ENCODE results near the gene TTYH2. TPM values are rescaled to one million over a fixed set of nuclear protein-coding genes. Genes with fewer than 3 reads are reported as not detected.

Gene TTYH2
- total and polyA plus RNA-seq, 7 donors, result 0.89 to 16.4 (median 5.1) TPM

DNA sequence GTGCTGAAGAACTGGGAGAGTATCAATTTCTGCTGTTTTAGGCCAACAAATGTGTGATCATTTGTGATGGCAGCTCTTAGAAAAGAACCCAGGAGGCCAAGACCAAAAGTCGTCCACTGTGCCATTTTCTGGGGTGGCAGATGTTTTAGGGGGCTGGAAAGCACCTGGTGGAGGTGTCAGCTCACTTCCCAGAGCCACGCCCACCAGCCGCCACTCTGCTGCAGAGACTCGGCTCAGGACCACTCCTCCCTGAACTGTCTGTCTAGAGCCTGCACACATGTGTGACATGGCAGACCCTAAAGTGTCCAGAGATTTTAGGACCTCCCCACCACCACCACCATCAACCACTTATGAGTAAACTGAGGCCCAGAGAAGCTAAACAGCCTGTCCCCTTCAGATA is 33.8 kb upstream of the TTYH2 start:
- WGBS, 3 donors, result 74 to 81% (median 76%) methylated on average over 4 of the region's 4 CpGs
- TF ChIP-seq CTCF (IDR thresholded peaks at IDR 0.05), result no peak
- peaks cover 0 to 37% (median 6%) of the 10 kb centered on the region in 3 donors for H3K27me3 ChIP-seq (ENCODE audit: insufficient read depth in 3 of 3, low read length in 2 of 3)
- H3K36me3 ChIP-seq (ENCODE audit: insufficient read depth in 1 of 2, low read depth in 1 of 2), result no peaks in the 10 kb centered on the region
- ATAC-seq (no peak), DNase-seq (no peak)
- H3K4me3 ChIP-seq, result no peak overlapping the region
- intact Hi-C loops (cut with DNase I), result loop anchor here in 1 of 2 donors (10.0 kb wide), 1 partner anchor 525 kb away; no protein-coding TSS in a partner anchor
- H3K9me3 ChIP-seq, result no peaks in the 10 kb centered on the region
- H3K27ac ChIP-seq, result no peak overlapping the region
- H3K4me1 ChIP-seq, result no peaks in the 10 kb centered on the region

DNA sequence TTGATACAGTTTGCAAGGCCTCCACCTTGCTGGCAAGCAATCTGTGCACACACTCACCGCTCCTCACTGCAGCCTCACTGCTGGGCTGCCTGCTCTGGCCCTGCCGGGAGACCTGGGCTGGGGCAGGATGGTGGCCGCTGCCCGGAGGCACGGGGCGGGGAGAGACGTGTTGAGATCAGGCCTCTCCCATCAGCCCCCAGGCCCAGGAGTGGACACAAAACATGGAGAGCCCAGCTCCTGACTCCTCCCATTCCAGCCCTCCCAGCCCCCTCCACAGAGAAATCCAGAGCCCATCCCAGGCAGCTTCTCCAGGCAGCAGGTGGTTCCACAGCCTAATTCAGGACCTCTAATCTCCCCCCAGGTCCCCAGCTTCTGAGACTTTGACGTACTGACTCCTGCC is 33.0 kb upstream of the TTYH2 start:
- DNase-seq, result no peak
- TF ChIP-seq CTCF (IDR thresholded peaks at IDR 0.05), result no peak
- intact Hi-C loops (cut with DNase I), result no loop called here
- Histone ChIP-seq H3K27me3 (ENCODE audit: insufficient read depth in 3 of 3, low read length in 2 of 3) (peaks cover 0 to 37% (median 6%) of the 10 kb centered on the region in 3 donors), H3K4me1 (no peaks in the 10 kb centered on the region), H3K9me3 (no peaks in the 10 kb centered on the region), H3K27ac (no peak overlapping the region), H3K36me3 (ENCODE audit: insufficient read depth in 1 of 2, low read depth in 1 of 2) (no peaks in the 10 kb centered on the region), H3K4me3 (no peak overlapping the region)
- no peak for ATAC-seq
- 44 to 49% (median 47%) methylated on average over 8 of the region's 8 CpGs for WGBS, 3 donors

DNA sequence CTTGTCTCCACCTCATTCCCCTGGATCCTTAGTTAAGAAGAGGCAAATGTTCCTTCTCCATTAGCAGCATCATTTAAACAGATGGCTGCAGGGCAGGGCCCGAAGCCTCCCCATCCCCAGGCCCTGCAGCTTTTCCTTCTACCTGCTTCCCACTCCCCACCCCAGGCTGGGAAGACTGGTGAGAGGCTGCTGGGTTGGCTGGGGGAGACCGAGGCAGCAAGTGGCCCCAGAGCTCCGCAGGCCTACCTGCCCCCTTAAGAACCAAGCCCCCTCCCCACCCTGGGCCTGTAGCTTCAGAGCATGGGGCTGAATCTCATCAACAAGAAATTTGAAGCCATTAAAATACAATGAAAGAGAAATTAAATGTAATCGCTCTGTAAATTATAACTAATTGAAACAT is 32.0 kb upstream of the TTYH2 start:
- 87 to 93% (median 91%) methylated on average over 4 of the region's 4 CpGs for WGBS, 3 donors
- Histone ChIP-seq H3K27ac (no peak overlapping the region), H3K9me3 (no peaks in the 10 kb centered on the region), H3K36me3 (ENCODE audit: insufficient read depth in 1 of 2, low read depth in 1 of 2) (no peaks in the 10 kb centered on the region), H3K4me1 (no peaks in the 10 kb centered on the region), H3K4me3 (no peak overlapping the region), H3K27me3 (ENCODE audit: insufficient read depth in 3 of 3, low read length in 2 of 3) (peaks cover 0 to 29% (median 8%) of the 10 kb centered on the region in 3 donors)
- no peak for DNase-seq
- intact Hi-C loops (cut with DNase I), result no loop called here
- no peak for TF ChIP-seq CTCF (IDR thresholded peaks at IDR 0.05)
- ATAC-seq, result no peak

DNA sequence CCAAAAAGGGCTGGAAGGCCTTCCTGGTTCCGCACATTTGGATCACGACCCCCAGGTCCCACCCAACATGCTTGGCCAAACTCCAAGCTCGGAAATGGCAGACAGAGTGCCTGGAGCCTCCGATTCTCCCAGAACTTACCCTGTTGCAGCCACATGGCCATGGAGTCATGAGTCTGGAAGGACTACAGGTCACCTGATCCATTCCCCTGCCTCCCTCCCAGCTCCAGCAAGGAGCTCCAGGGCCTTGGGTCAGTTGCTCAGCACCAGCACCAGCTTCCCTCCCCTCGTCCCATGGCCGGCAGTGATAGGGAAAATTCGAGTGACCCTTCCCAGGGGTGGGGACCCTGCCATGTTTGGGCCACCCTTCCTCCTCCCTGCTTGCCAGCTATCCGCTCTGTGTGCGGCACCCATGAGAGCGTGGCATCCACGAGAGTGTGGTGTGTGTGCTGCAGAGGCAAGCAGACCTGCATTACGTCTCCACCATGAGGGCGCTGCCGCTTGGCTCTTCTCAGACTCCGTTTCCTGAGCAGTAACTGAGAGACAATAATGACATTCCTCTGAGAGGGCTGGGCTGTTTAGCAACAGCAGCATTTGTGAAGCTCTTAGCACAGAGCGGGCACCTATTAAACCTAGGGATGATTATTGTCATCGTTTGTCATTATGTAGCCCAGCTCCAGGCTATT is 31.2 kb upstream of the TTYH2 start:
- Histone ChIP-seq H3K9me3 (no peaks in the 10 kb centered on the region), H3K27me3 (ENCODE audit: insufficient read depth in 3 of 3, low read length in 2 of 3) (peaks cover 0 to 29% (median 8%) of the 10 kb centered on the region in 3 donors), H3K36me3 (ENCODE audit: insufficient read depth in 1 of 2, low read depth in 1 of 2) (no peaks in the 10 kb centered on the region), H3K4me3 (no peak overlapping the region), H3K4me1 (no peaks in the 10 kb centered on the region), H3K27ac (no peak overlapping the region)
- 78 to 83% (median 79%) methylated on average over 17 of the region's 17 CpGs for whole genome bisulfite sequencing, 3 donors
- TF ChIP-seq CTCF (IDR thresholded peaks at IDR 0.05), result no peak
- ATAC-seq, result no peak
- intact Hi-C loops (cut with DNase I), result no loop called here
- no peak for DNase-seq

DNA sequence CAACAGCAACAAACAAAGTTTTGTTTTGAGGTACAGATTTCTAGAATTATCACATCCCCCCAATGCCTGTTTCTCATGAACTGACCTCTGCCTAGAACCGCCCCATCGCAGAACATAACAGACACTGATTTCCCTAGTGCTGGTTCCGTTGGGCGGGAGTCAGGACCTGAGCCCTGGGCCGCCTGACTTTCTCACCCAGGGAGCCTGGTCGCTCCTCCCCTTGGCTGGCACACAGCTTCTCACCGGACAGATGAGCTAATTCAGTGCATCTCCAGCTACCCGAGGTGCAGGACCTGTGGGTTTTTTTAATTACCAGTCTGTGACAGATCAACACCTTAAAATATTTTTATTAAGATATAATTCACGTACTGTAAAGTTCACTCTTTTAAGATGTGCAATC is 30.0 kb upstream of the TTYH2 start:
- no peak for TF ChIP-seq CTCF (IDR thresholded peaks at IDR 0.05)
- DNase-seq, result no peak
- no peak for ATAC-seq
- intact Hi-C loops (cut with DNase I), result no loop called here
- H3K4me1 ChIP-seq, result no peaks in the 10 kb centered on the region
- no peaks in the 10 kb centered on the region for H3K9me3 ChIP-seq
- no peak overlapping the region for H3K4me3 ChIP-seq
- H3K36me3 ChIP-seq (ENCODE audit: insufficient read depth in 1 of 2, low read depth in 1 of 2), result no peaks in the 10 kb centered on the region
- no peak overlapping the region for H3K27ac ChIP-seq
- WGBS, 3 donors, result 59 to 75% (median 67%) methylated on average over 9 of the region's 9 CpGs
- peaks cover 0 to 29% (median 8%) of the 10 kb centered on the region in 3 donors for H3K27me3 ChIP-seq (ENCODE audit: insufficient read depth in 3 of 3, low read length in 2 of 3)
